ENCODE data around the gene ACOT7. TPM values are rescaled to one million over a fixed set of nuclear protein-coding genes. Genes with fewer than 3 reads are reported as not detected.

ACOT7 gene
- total and polyA plus RNA-seq, 2 donors from 2014 or later, result 23.0 to 135 TPM

DNA sequence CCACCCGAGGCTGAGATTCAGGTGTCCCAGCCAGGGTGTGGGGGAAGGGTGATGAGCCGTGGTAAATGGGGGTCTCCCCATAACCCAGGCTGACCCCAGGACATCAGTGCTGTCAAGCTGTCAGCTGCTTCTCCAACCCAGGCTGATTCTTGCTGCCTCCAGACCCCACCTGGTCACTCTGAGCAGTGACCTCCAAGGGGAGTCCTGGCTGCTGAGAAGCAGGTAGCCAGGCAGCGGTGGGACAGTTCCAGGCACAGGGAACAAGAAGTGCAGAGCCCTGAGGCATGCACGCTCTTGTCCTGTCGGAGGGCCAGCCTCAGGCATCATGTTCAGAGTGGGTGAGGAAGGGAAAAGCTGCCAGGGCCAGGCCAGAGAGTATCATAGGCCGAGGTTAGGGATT, 32.1 kb upstream of the ACOT7 start:
- H3K36me3 ChIP-seq (ENCODE audit: control insufficient read depth in 2 of 3, insufficient read depth in 3 of 3, low read length in 3 of 3), result no peaks in the 10 kb centered on the region
- peak overlapping the region in 2 of 3 donors; percentile 52 to 63 for H3K4me3 ChIP-seq (ENCODE audit: low read length in 3 of 3)
- peak in 2 of 5 donors; percentile 52 to 56 for DNase-seq
- FAIRE-seq, result no peak
- intact Hi-C loops (cut with DNase I), result no loop called here
- peaks cover 11% of the 10 kb centered on the region for H3K27me3 ChIP-seq (ENCODE audit: control insufficient read depth, insufficient read depth, low read length)
- TF ChIP-seq, protein P1, sequence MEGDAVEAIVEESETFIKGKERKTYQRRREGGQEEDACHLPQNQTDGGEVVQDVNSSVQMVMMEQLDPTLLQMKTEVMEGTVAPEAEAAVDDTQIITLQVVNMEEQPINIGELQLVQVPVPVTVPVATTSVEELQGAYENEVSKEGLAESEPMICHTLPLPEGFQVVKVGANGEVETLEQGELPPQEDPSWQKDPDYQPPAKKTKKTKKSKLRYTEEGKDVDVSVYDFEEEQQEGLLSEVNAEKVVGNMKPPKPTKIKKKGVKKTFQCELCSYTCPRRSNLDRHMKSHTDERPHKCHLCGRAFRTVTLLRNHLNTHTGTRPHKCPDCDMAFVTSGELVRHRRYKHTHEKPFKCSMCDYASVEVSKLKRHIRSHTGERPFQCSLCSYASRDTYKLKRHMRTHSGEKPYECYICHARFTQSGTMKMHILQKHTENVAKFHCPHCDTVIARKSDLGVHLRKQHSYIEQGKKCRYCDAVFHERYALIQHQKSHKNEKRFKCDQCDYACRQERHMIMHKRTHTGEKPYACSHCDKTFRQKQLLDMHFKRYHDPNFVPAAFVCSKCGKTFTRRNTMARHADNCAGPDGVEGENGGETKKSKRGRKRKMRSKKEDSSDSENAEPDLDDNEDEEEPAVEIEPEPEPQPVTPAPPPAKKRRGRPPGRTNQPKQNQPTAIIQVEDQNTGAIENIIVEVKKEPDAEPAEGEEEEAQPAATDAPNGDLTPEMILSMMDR (IDR thresholded peaks at IDR 0.05; ENCODE audit: borderline replicate concordance, extremely low read depth, insufficient read depth), result no peak
- peaks cover 0 to 35% (median 13%) of the 10 kb centered on the region in 3 donors for H3K4me1 ChIP-seq (ENCODE audit: control insufficient read depth in 2 of 3, insufficient read depth in 2 of 3, low read depth in 1 of 3, low read length in 3 of 3)
- no peaks in the 10 kb centered on the region for H3K9me3 ChIP-seq (ENCODE audit: control insufficient read depth in 2 of 3, insufficient read depth in 1 of 3, low read length in 3 of 3)
- no peak overlapping the region for H3K27ac ChIP-seq (ENCODE audit: low read depth in 2 of 2, low read length in 2 of 2)
- H3K9ac ChIP-seq (ENCODE audit: low read length in 3 of 3), result no peak overlapping the region

DNA sequence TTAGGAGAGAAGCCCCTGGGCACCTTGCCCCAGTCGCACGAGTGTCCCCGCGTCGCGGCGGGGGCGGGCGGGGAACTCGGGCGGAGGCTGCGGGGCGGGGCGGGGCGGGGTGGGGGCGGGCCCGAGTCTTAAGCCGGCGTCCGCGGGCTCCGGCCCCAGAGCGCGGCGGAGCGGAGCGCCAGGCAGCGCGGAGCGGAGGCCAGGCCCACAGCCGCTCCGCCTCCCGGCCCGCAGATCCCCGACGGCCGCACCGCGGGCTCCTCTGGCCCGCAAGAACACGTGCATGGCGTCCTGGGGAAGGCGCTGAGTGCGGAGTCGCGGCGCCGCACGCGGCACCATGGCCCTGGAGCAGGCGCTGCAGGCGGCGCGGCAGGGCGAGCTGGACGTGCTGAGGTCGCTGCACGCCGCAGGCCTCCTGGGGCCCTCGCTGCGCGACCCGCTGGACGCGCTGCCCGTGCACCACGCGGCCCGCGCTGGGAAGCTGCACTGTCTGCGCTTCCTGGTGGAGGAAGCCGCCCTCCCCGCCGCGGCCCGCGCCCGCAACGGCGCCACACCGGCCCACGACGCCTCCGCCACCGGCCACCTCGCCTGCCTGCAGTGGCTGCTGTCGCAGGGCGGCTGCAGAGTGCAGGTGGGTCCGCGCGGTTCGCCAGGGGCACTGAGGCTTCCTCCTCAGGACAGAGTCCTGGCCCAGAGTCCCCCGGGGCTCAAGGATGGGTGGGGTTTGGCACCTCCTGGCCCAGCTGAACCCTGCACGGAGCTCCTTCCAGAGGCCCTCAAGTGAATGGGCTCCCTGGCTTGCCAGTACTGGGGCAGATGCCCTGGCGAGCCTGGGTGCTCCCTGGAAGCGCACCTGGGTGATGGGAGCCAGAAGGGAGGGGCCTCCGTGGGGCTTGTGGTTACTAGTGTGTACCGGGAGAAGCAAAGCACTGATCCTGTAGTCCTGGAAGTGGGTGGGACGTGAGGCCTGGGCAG, 31.3 kb upstream of the ACOT7 start, which contains the start of gene ESPN:
Gene ESPN (plus strand): TSS at position 158 of the 975 bp plus-strand sequence. CDS start 180 bp downstream, at position 338.
- TF ChIP-seq, protein P1 (IDR thresholded peaks at IDR 0.05; ENCODE audit: borderline replicate concordance, extremely low read depth, insufficient read depth), result no peak

DNA sequence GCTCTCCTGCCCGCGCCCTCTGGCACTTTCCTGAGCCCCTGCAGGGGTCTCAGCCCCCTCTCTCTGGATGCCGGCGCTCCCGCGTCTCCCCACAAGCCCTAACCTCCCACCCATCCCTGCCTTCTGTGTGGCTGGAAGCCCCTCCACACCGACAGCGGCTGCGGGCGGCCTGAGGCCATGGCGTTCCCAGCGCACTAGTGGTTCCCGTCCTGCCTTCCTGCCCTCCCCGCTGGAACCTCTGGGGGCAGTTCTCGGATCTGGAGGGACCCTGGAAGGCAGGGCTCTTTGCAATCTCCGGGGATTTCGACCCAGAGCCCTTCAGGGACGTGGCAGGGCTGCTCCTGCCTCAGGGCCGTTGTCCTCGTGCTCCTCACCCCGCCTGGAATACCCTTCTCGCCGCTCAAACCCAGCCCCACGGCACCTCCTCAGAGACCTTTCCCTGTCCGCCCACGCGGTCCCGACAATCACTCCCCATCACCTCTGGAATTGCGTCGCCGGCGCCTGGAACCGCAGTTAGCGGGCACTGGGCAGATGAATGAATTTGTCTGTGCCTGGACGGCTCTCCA, 30.5 kb upstream of the ACOT7 start:
- Histone ChIP-seq H3K27me3 (ENCODE audit: control insufficient read depth, insufficient read depth, low read length) (peaks cover 14% of the 10 kb centered on the region), H3K4me1 (ENCODE audit: control insufficient read depth in 2 of 3, insufficient read depth in 2 of 3, low read depth in 1 of 3, low read length in 3 of 3) (peaks cover 0 to 36% (median 13%) of the 10 kb centered on the region in 3 donors)

More for the DNA sequence above, 31.3 kb upstream of the ACOT7 start, which contains the start of gene ESPN:
- Histone ChIP-seq H3K9me3 (ENCODE audit: control insufficient read depth in 2 of 3, insufficient read depth in 1 of 3, low read length in 3 of 3) (no peaks in the 10 kb centered on the region), H3K4me3 (ENCODE audit: low read length in 3 of 3) (peak within 1 kb of the TSS in 2 of 3 donors; percentile 52 to 63), H3K4me1 (ENCODE audit: control insufficient read depth in 2 of 3, insufficient read depth in 2 of 3, low read depth in 1 of 3, low read length in 3 of 3) (peaks cover 0 to 35% (median 13%) of the 10 kb centered on the region in 3 donors), H3K27ac (ENCODE audit: low read depth in 2 of 2, low read length in 2 of 2) (peak within 1 kb of the TSS in 1 of 2 donors; percentile 43), H3K9ac (ENCODE audit: low read length in 3 of 3) (no peak within 1 kb of the TSS), H3K36me3 (ENCODE audit: control insufficient read depth in 2 of 3, insufficient read depth in 3 of 3, low read length in 3 of 3) (no peaks in the 10 kb centered on the region), H3K27me3 (ENCODE audit: control insufficient read depth, insufficient read depth, low read length) (peaks cover 14% of the 10 kb centered on the region)
- FAIRE-seq (no peak), DNase-seq (peak in 3 of 5 donors; percentile 53 to 76 (median 65))
- intact Hi-C loops (cut with DNase I), result no loop called here

More for the DNA sequence above, 30.5 kb upstream of the ACOT7 start:
- H3K36me3 ChIP-seq (ENCODE audit: control insufficient read depth in 2 of 3, insufficient read depth in 3 of 3, low read length in 3 of 3), result no peaks in the 10 kb centered on the region
- intact Hi-C loops (cut with DNase I), result no loop called here
- DNase-seq, result peak in 1 of 5 donors; percentile 77
- no peaks in the 10 kb centered on the region for H3K9me3 ChIP-seq (ENCODE audit: control insufficient read depth in 2 of 3, insufficient read depth in 1 of 3, low read length in 3 of 3)
- H3K9ac ChIP-seq (ENCODE audit: low read length in 3 of 3), result no peak overlapping the region
- TF ChIP-seq, protein P1 (IDR thresholded peaks at IDR 0.05; ENCODE audit: borderline replicate concordance, extremely low read depth, insufficient read depth), result no peak
- FAIRE-seq, result no peak
- H3K4me3 ChIP-seq (ENCODE audit: low read length in 3 of 3), result no peak overlapping the region
- peak overlapping the region in 1 of 2 donors; percentile 43 for H3K27ac ChIP-seq (ENCODE audit: low read depth in 2 of 2, low read length in 2 of 2)

Data from kidney (tissue), 14 donors.